ENCODE measurements around the gene TBC1D22A.

TBC1D22A gene

GRCh38 chr22:46762238-46763050 is at the start of gene TBC1D22A:
Gene TBC1D22A, plus strand, starts transcription at chr22:46762650. Its CDS starts 137 bp downstream, at chr22:46762787.
- no peaks in the 10 kb centered on the region for H3K27me3 ChIP-seq (ENCODE audit: insufficient read depth, low read depth, severe bottlenecking)
- H3K4me3 ChIP-seq (ENCODE audit: low read depth, low read length) = peak within 1 kb of the TSS; percentile 97
- H3K27ac ChIP-seq = peak within 1 kb of the TSS; percentile 91
- TF ChIP-seq, protein P1, sequence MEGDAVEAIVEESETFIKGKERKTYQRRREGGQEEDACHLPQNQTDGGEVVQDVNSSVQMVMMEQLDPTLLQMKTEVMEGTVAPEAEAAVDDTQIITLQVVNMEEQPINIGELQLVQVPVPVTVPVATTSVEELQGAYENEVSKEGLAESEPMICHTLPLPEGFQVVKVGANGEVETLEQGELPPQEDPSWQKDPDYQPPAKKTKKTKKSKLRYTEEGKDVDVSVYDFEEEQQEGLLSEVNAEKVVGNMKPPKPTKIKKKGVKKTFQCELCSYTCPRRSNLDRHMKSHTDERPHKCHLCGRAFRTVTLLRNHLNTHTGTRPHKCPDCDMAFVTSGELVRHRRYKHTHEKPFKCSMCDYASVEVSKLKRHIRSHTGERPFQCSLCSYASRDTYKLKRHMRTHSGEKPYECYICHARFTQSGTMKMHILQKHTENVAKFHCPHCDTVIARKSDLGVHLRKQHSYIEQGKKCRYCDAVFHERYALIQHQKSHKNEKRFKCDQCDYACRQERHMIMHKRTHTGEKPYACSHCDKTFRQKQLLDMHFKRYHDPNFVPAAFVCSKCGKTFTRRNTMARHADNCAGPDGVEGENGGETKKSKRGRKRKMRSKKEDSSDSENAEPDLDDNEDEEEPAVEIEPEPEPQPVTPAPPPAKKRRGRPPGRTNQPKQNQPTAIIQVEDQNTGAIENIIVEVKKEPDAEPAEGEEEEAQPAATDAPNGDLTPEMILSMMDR (IDR thresholded peaks at IDR 0.05; ENCODE audit: low read depth, low read length) = no peak
- peaks cover 10% of the 10 kb centered on the region for H3K36me3 ChIP-seq
- DNase-seq = peak; percentile 93
- no peaks in the 10 kb centered on the region for H3K9me3 ChIP-seq (ENCODE audit: severe bottlenecking)

DNA sequence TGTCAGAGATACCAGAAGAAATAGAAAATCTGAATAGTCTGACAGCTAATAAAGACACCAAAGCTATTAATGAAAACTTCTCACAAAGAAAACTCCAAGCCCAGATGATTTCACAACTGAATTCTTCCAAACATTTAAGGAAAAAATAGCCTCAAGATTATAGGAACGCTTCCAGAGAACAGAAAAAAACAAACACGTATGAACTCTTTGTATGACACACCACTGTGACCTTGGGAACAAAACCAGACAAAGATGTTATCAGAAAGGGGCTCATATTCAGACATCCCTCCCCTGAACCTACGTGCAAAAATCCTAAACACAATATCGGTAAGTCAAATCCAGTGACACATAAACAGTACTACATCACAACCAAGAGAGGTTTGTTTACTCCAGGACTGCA is 47.9 kb upstream of the TBC1D22A start:
- Histone ChIP-seq H3K27ac (no peak overlapping the region), H3K4me3 (ENCODE audit: low read depth, low read length) (no peak overlapping the region), H3K36me3 (peaks cover 63% of the 10 kb centered on the region), H3K27me3 (ENCODE audit: insufficient read depth, low read depth, severe bottlenecking) (no peaks in the 10 kb centered on the region), H3K9me3 (ENCODE audit: severe bottlenecking) (no peaks in the 10 kb centered on the region)
- TF ChIP-seq, protein P1 (IDR thresholded peaks at IDR 0.05; ENCODE audit: low read depth, low read length) = no peak
- no peak for DNase-seq

DNA sequence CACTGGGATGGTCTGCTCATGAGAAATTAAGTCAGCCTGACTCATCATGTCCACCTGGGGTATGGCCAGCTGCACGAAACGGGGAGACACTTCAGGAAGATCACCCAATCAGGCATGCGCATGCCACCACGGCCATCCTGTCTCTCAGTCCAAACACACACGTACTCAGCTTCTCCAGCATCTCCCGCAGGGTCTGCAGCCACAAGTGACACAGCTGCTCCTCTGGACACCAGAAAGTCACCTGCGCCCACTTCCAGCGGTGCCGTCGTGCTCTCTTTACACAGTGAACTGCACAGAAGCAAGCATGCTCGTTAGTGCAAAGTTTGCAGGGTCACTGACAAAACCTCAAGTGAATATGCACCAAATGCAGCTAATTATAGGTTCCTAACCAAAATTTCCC is 42.5 kb upstream of the TBC1D22A start:
- Histone ChIP-seq H3K9me3 (ENCODE audit: severe bottlenecking) (no peaks in the 10 kb centered on the region), H3K4me3 (ENCODE audit: low read depth, low read length) (no peak overlapping the region), H3K27ac (no peak overlapping the region), H3K36me3 (peaks cover 50% of the 10 kb centered on the region), H3K27me3 (ENCODE audit: insufficient read depth, low read depth, severe bottlenecking) (no peaks in the 10 kb centered on the region)
- DNase-seq = no peak
- TF ChIP-seq, protein P1 (IDR thresholded peaks at IDR 0.05; ENCODE audit: low read depth, low read length) = no peak

DNA sequence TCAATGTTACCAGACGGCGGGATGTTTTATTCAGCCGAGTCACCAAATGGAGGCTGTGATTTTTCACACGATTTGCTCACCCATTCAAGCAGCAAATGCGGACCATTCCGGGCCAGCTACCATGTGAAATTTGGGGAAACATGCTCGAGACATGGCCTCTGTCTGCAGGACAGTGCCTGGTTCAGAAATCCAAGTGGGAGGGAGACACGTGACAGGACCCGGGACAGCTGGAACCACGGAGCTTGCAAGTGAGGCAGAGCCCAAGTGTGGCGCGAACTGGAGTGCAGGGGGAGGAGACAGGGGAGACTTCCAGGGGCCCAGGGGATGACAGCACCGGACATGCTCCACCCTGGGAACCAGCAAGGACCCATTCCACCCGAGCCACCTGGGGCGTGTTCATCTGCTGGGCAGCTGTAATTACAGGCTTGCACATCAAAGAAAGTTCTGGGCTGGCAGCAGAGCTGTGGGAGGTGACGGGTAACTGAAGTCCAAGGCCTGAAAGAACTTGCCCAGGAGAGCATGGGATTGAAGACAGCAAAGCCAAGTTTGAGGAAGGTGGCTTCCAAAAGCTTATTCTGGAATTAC is 40.9 kb upstream of the TBC1D22A start:
- Histone ChIP-seq H3K27me3 (ENCODE audit: insufficient read depth, low read depth, severe bottlenecking) (no peaks in the 10 kb centered on the region), H3K4me3 (ENCODE audit: low read depth, low read length) (no peak overlapping the region), H3K9me3 (ENCODE audit: severe bottlenecking) (no peaks in the 10 kb centered on the region), H3K27ac (no peak overlapping the region), H3K36me3 (peaks cover 46% of the 10 kb centered on the region)
- no peak for DNase-seq
- TF ChIP-seq, protein P1 (IDR thresholded peaks at IDR 0.05; ENCODE audit: low read depth, low read length) = no peak

DNA sequence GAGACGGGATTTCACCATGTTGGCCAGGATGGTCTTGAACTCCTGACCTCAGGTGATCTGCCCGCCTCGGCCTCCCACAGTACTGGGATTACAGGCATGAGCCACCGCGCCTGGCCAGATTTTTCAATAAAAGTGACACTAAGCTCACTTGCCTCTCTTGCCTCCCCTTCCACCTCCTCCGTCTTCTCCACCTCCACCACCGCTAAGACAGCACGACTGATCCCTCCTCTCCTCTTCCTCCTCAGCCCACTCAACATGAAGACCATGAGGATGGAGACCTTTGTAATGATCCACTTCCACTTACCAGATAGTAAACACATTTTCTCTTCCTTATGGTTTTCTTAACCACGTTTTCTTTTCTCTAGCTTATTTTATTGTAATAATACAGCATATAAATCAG is 38.6 kb upstream of the TBC1D22A start:
- Histone ChIP-seq H3K36me3 (peaks cover 33% of the 10 kb centered on the region), H3K27ac (no peak overlapping the region), H3K27me3 (ENCODE audit: insufficient read depth, low read depth, severe bottlenecking) (no peaks in the 10 kb centered on the region), H3K9me3 (ENCODE audit: severe bottlenecking) (no peaks in the 10 kb centered on the region), H3K4me3 (ENCODE audit: low read depth, low read length) (no peak overlapping the region)
- no peak for DNase-seq
- TF ChIP-seq, protein P1 (IDR thresholded peaks at IDR 0.05; ENCODE audit: low read depth, low read length) = no peak
